ENCODE data around the gene ABI3BP.

DNA sequence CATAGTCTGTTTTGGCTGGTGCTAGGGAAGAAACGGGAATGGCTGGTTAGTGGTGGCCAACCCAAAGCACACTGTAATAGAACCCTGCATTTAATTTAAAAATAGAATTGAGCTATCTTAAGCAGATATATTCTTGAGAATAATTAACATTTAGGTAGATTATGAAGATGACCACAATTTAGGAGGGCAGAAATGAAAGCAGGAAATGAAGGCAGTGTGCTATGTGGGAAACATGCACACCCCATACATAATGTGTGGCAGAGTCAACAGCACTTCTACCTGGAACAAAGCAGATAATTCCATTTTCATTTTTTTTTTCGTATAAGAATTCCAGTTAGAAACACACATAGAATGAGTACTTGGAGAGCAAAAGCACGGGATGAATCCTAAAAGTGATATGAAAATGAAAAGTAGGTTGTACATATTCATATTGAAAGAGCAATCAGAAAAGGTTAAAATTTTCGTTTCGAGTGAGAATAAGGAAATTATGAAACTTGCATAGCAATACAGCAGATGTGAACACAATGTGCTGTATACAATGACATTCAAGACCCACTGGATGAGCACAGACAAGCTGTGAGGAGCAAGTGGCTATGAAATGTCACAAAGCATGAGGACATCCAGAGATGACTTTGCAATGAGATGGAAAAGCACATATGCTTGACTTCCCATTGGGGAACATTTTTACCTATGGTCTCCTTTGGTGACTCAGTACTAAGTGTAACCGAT, 181.3 kb downstream of the ABI3BP start:
- TF ChIP-seq GATA2 (IDR thresholded peaks at IDR 0.05; ENCODE audit: low read depth, low read length): no peak
- TF ChIP-seq GATA3 (IDR thresholded peaks at IDR 0.05; ENCODE audit: low read depth, low read length): no peak

All from SH-SY5Y (cell line).